Activated T-helper 1 cell treated with anti-CD3 and anti-CD28 coated beads, Interleukin-2, amount 50 U/mL, for 16 hours (primary cell): ENCODE results near the gene TTLL11.
A peak's percentile ranks its signal among the peaks of the same experiment; 100 is the strongest.

ENCODE experiments used
- DNase-seq, 2 donors: peaks; one replicate each; pipeline ENCODE4 v3.0.0-alpha.2; 2020; ENCODE audit warnings: low read depth in 1 of 2, low spot score in 1 of 2

The TTLL11 gene

DNA sequence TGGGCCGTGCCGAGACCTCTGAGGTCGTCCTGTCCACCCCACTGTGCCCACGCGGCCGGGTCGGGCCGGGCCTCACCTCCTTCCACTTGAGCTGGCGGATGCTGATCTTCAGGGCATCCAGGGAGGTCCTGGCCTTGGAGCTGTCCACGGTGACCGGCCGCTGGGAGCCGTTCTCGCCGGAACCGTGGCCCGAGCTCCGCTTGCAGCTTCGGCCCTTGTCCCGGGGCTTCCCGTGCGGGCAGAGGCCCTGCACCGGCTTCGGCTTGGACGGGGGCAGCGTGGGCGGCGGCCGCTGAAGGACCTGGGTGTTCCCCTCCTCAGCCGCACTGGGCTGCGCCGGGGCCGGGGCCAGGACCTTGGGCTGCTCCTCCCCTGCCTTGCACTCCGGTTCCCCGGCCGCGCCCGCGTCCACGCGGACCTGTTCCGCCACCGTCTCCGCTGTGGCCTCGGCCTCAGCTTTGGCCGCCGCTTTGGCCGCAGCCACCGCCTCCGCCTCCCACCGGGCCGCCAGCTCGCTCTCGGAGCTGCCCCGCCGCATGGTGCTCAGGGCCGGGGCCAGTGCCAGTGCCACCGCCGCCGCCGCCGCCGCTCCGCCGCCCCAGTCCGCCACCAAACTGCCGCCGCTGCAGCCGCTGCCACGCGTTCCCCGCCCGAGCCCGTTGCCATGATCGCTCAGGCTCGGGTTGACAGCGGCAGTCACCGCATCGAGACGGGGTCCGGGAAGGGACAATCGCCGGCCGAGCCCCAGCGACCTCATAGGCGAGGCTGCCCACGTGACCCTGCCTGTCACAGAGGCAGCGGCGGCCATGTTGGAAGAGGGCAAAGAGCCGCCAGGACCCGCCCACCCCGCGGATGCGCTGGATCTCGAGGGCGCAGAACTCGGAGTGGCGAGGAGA, at the start of gene TTLL11:
Gene TTLL11 (minus strand): TSS at position 698 of the 896 bp plus-strand sequence. CDS start 160 bp downstream, at position 538.
- peak; percentile 92 to 94 for DNase-seq

DNA sequence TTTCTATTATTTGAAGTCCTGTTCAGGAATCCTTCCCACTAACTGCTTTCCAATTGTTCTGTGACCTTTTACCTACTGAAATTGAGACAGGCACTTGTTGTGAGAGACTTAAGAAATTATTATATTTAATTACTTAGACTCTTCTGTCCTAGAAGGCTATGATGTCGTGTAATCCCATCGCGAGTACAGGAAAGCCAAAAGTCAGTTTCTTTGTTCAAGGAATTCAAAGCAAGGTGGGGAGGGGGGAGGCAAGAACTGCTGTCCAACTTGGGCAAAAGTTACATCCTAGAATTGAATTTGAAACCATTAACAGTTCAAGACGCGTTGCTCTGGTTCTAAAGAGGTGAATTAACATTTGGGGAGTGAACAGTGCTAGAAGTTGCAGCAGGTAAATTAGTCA, 48.6 kb upstream of the TTLL11 start:
- DNase-seq, result no peak

- no peak for DNase-seq
These were observed 47.5 kb upstream of the TTLL11 start for GRCh38 chr9:122140368-122141193.

- DNase-seq, result no peak
These were observed 45.6 kb upstream of the TTLL11 start for GRCh38 chr9:122138560-122139268.

DNA sequence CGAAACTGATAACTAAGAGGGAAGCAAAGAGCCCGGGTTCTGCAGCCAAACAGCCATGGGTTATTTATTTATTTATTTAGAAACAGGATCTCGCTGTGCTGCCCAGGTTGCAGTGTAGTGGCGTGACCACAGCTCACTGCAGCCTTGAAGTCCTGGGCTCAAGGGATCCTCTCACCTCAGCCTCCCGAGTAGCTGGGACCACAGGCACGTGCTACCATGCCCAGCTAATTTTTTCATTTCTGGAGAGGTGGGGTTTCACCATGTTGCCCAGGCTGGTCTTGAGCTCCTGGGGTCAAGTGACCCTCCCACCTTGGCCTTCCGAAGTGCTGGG, 42.4 kb upstream of the TTLL11 start:
- no peak for DNase-seq

GRCh38 chr9:122134822-122135528, 41.9 kb upstream of the TTLL11 start:
- no peak for DNase-seq

GRCh38 chr9:122133984-122134535, 41.0 kb upstream of the TTLL11 start:
- DNase-seq, result no peak

DNA sequence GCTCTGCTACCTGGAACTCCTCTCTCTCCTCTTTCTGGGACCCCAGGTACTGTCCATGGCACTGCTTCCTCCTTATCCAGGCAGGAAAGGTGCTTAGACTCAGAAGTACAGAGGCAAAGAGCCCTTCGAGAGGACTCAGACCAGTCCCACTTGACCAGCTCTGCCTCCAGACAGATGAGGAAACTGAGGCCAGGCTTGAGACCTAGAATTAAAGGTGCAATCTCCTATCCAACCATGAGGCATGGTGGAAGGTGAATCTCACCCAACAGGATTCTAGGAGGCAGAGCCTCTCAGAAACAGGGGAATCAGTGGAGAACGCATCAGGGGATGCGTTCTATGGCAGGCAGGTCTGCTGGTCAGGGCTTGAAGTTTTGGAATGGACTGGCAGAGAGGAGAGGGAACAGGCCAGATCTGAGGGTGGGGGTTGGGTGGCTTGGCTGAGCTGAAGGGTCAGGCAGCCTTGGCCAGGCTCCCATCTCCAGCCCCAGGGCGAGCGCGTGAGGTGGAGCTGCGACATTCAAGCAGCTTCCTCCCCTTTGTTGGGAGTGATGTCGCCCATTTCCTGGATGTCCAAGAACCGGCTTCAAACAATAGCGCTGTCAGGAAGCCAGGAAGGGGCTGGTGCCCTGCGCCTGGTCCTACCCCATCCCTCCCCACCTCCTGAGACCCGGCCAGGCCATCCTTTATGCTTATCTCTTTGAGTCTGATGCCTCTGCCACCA, 40.3 kb upstream of the TTLL11 start:
- no peak for DNase-seq

- DNase-seq, result no peak
These were observed 39.4 kb upstream of the TTLL11 start for GRCh38 chr9:122132539-122132938.

DNA sequence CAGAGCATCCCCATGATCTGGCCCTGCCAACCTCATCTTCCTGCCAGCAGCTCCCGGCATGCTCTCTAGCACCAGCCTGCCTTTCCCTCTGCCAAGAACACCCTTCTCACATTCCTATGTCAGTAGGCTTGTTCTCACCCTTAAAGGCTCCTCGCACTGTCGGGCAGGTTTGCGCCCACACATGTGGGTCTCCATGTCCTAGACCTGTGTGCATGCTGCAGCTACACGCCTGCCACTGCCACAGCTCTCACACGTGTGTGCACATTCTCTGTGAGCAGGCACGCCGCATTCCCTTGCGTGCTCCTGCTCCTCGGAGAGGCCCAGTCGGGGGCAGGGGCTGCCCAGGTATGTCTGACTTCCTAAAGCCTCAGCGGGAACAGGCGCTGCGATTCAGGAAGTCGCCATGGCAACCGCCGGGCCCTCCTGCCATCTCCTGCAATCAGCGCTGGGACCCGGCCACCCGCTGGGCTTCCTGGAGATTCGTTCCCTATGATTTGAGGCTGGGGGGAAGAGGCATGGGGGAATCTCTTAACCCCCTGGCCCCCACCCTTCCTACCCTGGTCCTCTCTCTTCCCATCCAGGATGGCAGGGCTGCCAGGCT, 38.4 kb upstream of the TTLL11 start:
- no peak for DNase-seq

- no peak for DNase-seq
These were observed 37.7 kb upstream of the TTLL11 start for GRCh38 chr9:122130837-122131236.

DNA sequence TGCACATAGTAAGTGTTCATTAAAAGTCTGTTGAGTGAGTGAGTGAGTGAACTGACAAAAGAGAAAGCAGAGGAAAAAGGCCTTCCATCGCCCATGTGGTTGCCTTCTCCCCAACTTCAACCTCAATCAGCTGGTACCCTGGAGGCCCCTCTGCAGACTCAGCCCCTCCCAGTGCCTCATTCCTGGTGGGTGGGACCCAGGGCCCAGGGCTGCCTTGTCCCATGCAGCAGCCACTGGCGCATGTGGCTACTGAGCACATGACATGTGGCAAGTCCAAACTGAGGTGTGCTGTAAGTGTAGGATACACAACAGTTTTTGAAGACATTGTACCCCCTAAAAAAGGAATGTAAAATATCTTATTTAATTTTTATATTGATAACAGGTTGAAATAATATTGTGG, 36.9 kb upstream of the TTLL11 start:
- no peak for DNase-seq

GRCh38 chr9:122128969-122129343, 35.8 kb upstream of the TTLL11 start:
- no peak for DNase-seq

DNA sequence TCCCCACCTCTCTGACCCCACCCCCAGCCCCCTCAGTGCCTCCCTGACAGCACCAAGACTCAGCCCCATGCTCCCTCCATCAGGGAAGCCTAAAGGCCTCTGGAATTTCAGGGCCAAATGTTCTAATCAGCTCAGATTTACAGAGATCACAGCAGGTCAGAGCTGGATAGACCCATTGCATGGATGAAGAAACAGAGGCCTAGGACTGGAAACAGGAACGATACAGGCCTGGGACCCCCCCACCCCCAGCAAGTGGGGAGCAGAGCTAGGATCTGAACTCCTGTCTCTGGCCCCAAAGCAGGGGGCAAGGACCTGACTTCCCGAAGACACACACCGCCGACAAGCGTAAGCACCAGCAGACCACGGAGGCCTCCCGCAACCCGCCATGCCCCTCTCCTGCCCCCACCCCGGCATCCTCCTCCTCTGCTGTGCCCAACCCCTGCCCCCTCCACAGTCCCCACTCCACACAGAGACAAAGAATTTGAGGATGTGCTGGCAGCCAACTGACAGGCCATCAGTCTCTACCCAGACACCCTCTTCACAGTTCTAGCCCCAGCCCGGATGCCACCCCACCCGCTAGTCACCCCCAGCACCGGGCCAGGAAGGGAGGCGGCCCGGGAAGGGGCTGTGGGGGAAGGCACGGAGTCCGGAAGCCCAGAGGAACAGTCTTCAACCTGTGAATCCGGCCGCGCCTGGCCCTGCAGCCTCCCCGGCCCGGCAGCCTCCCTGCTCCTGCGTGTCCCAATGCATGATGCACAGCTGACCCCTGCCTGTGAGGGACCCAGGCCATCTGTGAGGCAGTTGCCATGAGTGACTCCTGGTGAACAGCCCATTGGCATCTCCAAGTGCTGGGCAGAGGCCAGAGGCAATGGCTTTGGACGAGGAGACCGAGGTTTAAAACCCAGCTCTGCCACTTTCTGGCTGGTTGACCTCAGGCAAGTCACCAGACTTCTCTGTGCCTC, 35.2 kb upstream of the TTLL11 start:
- no peak for DNase-seq

GRCh38 chr9:122127396-122127798, 34.3 kb upstream of the TTLL11 start:
- no peak for DNase-seq

GRCh38 chr9:122126331-122127261, 33.5 kb upstream of the TTLL11 start:
- DNase-seq, result no peak

DNA sequence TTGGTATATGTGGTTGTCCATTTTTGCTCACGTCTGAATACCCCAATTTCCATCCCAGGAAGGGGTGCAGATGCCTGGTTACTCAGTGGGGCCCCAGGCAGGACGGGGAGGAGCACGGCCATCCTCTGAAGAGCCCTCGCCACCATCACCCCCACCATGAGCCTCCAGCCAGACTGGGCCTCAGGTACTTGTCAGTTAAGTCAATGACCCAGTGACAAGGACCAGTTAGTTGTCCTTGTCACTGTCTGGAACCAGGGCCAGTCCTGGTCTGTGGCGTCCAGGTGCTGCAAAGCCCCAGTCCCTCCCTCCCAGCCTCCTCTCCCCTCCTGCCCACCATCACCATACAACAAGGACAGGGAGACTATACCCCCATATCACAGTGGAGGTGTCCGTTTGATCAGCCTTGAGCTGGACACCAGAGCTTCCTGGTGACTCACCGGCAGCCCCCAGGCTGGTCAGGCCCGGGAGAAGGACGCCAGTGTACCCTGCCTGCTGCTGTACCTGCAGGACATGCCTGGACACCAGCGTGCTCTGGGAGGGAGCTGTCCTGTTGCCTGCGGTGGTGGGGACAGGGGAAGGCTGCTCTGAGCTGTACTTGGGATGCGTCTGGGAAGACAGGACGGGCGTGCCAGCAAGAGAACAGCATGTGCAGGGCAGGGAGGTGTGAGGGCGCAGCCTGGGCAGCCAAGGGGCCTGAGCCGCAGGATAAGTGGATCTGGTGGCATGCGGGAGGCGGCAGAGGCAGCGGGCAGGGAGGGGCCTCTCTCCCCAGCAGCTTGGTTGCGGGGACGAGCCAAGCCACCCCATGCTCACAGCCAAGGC, 32.6 kb upstream of the TTLL11 start:
- no peak for DNase-seq
